Glomerular endothelial cell (primary cell): ENCODE results near the gene KIF16B. TPM values are rescaled to one million over a fixed set of nuclear protein-coding genes. Genes with fewer than 3 reads are reported as not detected.

Experiments used
- DNase-seq: peaks from one replicate; pipeline ENCODE4 v3.0.0-alpha.2; 2011; ENCODE audit warnings: low read depth, low spot score; ENCODE audit errors: extremely low read depth
- total RNA-seq: library from RNA; depleted of rRNA; stranded (reverse); fragments of >200 nt; gene quantifications from 2 replicates; pipeline ENCODE4 v1.2.3, GENCODE V29; 2015

Gene KIF16B
- total RNA-seq, 1 donor from 2014 or later: 8.2 TPM

GRCh38 chr20:16222859-16223411, 350.3 kb downstream of the KIF16B start:
- DNase-seq: no peak

Other genes with a start within 250 kb of the KIF16B start
- 53.6 and 64.0 TPM in 2 replicates for gene SNRPB2, start 156.6 kb upstream of the KIF16B start, total RNA-seq
- not detected in 2 replicates for gene OTOR, start 174.9 kb upstream of the KIF16B start, total RNA-seq